ENCODE measurements around the gene AHRR. TPM values are rescaled to one million over a fixed set of nuclear protein-coding genes. Genes with fewer than 3 reads are reported as not detected.

Gene AHRR
- total and polyA plus RNA-seq, 9 of the 15 experiments (the other 6 are each of a cell fraction or from before 2014, with no cell fraction given) = 0.06 to 1.6 (median 0.75) TPM; not detected in 1

GRCh38 chr5:424301-425110 is 103.0 kb downstream of the AHRR start:
- Histone ChIP-seq H3K9me1 (ENCODE audit: control insufficient read depth, insufficient read depth, low read length) (no peaks in the 10 kb centered on the region), H3K4me2 (ENCODE audit: insufficient read depth, low read length) (no peak overlapping the region), H3K9ac (ENCODE audit: insufficient read depth in 1 of 2, low read depth in 2 of 2, low read length in 2 of 2) (peak overlapping the region in 1 of 2 experiments; percentile 66; a peak in 1 of 4 replicates), H3K27ac (ENCODE audit: extremely low read depth, low read depth, low read length) (no peak overlapping the region), H3K4me3 (no peak overlapping the region), H4K20me1 (replicated peaks; ENCODE audit: control insufficient read depth, insufficient read depth, low read length) (no peaks in the 10 kb centered on the region), H3K9me3 (replicated peaks; ENCODE audit: control insufficient read depth, insufficient read depth, low read depth, low read length) (no peaks in the 10 kb centered on the region), H3K4me1 (replicated peaks in 1 of 2; ENCODE audit: control insufficient read depth in 2 of 2, insufficient read depth in 2 of 2, low read length in 2 of 2) (peaks cover 0 to 35% of the 10 kb centered on the region in 2 experiments; a peak in 2 of 5 replicates), H3K36me3 (ENCODE audit: control insufficient read depth, insufficient read depth, low read length) (no peaks in the 10 kb centered on the region), H3K79me2 (ENCODE audit: control insufficient read depth, insufficient read depth, low read length) (no peaks in the 10 kb centered on the region), H2AFZ (ENCODE audit: low read depth, low read length) (no peak overlapping the region), H3K27me3 (ENCODE audit: control insufficient read depth in 2 of 2, insufficient read depth in 2 of 2, low read length in 2 of 2) (peaks cover 7 to 66% of the 10 kb centered on the region in 2 experiments; a peak in 4 of 5 replicates)
- intact Hi-C loops (cut with micrococcal nuclease) = no loop called here
- 14% methylated on average over 11 of the region's 11 CpGs for WGBS (ENCODE audit: insufficient coverage, low coverage, missing lambda C conversion rate)
- TF ChIP-seq, protein P1, sequence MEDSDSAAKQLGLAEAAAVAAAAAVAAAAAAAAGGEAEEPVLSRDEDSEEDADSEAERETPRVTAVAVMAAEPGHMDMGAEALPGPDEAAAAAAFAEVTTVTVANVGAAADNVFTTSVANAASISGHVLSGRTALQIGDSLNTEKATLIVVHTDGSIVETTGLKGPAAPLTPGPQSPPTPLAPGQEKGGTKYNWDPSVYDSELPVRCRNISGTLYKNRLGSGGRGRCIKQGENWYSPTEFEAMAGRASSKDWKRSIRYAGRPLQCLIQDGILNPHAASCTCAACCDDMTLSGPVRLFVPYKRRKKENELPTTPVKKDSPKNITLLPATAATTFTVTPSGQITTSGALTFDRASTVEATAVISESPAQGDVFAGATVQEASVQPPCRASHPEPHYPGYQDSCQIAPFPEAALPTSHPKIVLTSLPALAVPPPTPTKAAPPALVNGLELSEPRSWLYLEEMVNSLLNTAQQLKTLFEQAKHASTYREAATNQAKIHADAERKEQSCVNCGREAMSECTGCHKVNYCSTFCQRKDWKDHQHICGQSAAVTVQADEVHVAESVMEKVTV (CRISPR knock-in tag; IDR thresholded peaks at IDR 0.05) = no peak
- TF ChIP-seq ADNP (tag; IDR thresholded peaks at IDR 0.05) (no peak), ZNF197 (CRISPR knock-in tag; IDR thresholded peaks at IDR 0.05; ENCODE audit: low read depth) (no peak), TAF7 (tag; IDR thresholded peaks at IDR 0.05) (no peak), RFX7 (CRISPR knock-in tag; IDR thresholded peaks at IDR 0.05) (no peak), NCOR1 (IDR thresholded peaks at IDR 0.05) (no peak)
- FAIRE-seq (no peak), ATAC-seq (no peak), DNase-seq (ENCODE audit: extremely low read depth in 1 of 4, low spot score in 3 of 4) (no peak)
- CTCF ChIA-PET (ENCODE audit: low intra/inter-chr PET ratio) = no interaction called here
- no TSS peak for BruUV-seq (replicated peaks)
- in situ Hi-C loops (cut with MboI) = no loop called here
- POLR2A ChIA-PET = interaction anchor here (0.7 to 1.5 kb wide), 2 partner anchors 22 to 107 kb away, joined by 4 to 6 read pairs; no protein-coding TSS in a partner anchor
